ENCODE measurements around the gene ABCB9.

Gene ABCB9

DNA sequence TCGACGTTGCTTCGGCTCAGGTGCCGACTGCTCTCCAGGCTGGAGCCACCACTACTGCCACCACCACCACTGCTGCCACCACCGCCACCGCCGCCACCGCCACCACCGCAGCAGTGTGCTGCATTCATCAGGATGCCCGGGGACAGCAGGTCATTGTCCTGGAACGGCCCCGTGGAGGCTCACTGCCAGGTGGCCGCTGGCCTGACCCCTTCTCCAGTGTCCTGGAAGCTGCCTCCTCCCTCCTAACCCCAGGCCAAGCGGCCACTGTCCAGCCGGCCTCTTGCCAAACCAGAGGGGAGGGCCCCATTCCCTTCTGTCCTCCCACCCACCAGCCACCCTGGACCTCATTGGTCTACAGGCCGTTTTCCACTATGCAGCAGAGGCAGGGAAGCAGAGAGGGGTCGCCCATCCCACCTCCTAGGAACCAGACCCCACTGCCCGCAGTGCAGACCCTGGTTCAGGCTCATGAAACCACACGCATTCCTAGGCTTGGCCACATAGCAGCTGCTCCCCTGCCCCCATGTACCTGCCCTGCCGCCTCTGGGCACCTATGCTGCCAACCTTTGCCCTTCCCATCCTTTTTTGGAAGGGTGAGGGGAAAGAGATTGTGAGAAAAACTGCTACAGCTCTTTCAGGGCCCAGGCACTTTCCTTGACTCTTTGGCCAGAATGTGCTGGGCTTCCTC, 29.4 kb upstream of the ABCB9 start:
- no peak for DNase-seq (ENCODE audit: insufficient read length, low spot score)
- no peak for FAIRE-seq

DNA sequence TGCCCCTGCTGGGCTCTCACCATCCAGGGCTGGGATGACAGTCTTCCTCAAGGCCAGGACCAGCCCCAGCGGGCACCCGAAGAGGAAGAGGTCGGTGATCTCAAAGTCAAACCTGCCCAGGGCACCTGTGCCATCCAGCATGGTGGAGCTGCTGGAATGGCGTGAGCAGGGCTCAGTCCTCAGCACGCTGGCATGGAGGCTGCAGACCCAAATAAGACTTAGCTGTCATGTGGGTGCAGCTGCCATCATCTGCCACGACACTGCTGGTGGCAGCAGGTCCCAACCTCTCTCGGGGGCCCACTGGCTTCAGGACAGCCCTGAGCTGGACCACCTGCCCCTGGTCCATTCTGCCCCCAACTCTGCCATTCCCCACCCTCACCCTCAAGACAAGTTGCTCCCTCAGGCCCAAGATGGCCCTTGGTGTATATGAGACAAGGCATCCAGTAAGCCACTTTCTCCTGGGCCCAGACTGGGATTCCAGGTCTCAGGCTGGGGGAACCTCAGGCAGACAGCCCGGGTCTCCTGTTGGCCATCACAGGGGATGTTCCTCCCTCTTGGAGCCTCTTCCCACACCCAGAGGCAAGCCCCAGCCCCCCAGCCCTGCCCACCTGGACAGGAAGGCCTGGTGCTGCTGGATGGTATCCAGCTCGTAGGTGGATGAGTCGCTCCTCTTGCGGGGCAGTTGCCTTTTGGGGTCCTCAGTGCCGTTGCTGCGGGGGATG, 28.7 kb upstream of the ABCB9 start:
- DNase-seq (ENCODE audit: insufficient read length, low spot score) (no peak), FAIRE-seq (no peak)

DNA sequence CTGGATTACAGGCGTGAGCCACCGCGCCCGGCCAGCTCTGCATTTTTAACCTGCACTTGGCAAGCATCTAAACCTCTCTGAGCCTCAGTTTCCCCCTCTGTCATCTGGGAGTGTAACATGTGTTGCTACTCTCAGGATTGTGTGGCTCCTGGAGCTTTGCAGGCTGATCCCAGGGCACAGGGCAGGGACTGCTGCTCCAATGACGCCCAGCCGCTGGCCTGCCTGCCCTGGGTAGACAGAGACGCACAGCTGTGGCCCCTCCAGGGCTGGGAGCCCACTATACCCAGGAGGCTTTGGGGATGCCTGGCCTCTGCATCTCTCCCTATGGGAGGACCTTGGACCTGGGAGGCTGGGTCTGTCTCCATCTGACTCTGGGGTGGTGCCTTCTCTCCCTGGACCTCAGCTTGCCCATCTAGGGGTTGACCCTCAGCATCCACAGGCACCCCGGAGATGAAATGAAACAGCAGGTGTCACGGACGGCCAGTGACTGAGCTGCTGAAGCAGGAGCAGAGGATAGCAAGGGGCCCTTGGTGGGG, 27.9 kb upstream of the ABCB9 start:
- FAIRE-seq (no peak), DNase-seq (ENCODE audit: insufficient read length, low spot score) (no peak)

DNA sequence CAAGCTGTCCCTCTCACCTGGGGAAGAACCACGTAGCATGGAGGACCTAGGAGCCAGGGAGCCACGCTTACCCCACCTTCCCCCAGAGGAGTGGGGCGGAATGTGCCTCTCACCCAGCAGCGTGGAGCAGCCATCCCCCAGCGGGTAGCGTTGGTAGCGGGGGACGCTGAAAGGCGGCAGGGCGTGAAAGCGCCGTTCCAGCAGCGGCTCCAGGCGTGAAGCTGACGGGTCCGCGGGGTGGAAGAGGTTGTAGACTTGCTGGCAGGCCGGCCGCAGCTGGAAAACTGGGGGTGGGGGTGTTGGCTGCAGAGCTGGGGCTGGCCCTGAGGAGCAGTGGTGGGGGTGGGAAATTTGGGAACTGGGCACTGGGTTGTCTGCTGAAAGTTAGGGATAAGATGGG, 26.1 kb upstream of the ABCB9 start:
- FAIRE-seq (no peak), DNase-seq (ENCODE audit: insufficient read length, low spot score) (no peak)

DNA sequence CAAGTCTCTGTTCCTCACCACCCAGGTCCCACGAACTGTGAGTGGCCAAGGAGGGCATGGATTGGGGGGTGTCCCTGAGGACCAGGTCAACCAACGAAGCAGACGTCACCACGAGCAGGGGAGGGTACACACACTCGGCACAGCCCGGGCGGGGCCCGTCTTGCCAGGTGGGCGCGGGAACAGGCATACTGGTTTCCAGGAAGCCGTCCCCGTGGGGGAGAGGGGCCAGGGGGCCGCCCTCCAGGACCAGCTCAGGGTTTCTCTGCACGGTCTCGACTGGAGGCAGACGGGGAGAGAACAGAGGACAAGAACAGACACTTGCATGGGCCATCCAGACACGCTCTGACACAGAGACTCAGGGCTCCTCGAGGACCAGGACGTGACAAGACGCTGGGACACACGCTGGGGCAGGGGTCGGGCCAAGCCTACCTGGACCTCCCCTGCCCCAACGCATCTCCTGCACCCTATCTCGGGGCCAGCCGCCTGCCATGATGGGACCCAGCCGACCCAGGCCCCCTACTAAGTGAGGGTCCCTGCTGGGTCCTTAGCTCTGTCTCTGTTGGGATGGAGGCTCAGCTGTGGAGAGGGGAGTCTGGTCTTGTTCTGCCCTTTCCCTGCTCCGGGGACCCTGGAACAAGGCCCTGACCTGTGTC, 25.5 kb upstream of the ABCB9 start:
- DNase-seq (ENCODE audit: insufficient read length, low spot score) (no peak), FAIRE-seq (no peak)

DNA sequence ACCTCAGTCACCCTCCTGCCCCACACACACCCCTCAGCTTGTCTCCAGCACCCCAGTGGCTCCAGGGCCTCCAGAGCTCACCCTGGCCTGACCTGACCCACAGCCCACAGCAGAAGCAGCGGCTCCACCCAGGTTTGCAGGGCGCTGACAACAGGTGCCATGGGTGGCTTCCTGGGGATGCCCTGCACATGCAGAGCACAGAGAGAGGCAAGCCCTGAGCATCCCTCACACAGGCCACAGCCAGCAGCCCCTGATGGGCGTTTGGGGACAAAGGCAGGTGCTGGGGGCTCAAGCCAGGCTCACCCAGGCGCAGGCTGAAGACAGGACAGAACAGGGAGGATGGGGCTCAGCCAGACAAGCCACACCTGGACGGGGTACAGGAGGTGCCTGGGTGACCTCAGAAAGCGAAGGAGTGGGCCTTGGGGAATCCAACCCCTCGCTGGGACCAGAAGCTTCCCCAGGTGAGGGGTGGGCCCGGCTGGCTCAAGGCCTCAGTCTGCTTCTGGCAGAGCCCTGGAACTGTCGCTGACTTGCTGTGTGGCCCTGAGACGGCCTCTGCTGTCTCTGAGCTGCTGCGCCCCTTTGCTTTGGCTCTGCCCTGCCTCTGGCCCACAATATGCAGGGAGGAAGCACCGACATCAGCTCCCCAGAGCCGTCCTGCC, 24.8 kb upstream of the ABCB9 start:
- no peak for FAIRE-seq
- no peak for DNase-seq (ENCODE audit: insufficient read length, low spot score)

DNA sequence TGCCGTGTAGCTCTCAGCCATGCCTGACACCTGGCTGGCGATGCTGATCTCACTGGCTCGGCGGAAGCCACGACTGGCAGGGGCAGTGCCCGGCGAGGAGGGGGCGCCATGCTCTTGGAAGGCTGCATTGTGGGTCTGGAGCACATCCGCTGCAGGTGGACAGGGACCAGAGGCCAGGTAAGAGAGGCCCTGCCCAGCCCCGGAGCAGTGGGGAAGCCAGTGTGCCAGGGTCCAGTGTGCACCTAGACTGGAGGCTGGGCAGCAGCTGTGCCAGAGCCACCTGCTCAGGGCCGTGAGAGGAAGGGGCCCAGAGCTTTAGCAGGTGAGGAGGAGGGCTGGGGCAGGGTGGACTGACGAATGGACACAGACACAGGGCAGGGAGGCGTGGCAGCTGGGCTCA, 24.3 kb upstream of the ABCB9 start:
- FAIRE-seq (no peak), DNase-seq (ENCODE audit: insufficient read length, low spot score) (no peak)

DNA sequence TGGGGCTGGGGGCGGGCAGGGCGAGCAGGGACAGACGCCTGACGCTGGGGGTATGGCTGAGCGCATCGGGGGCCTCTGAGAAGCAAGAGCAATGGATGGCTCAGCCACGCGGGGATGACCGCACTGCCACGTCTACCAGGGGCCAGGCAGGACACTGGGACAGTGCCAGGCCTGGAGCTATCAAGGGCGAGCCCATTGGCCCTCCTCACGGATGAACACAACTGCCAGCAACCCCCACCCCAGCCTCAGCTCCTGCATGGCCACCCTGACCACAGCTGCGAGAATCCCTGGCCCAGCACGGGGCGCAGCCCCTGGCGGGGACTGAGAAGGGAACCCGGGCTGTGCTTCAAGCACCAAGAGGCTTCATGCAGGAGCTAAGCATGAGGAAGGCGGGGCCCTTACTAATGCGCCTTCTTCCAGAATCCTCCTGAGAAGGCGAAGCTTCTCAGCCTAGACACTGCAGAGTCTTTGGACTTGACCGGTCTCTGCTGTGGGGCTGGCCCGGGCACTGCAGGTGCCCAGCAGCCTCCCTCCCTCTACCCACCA, 23.7 kb upstream of the ABCB9 start:
- FAIRE-seq (no peak), DNase-seq (ENCODE audit: insufficient read length, low spot score) (no peak)

DNA sequence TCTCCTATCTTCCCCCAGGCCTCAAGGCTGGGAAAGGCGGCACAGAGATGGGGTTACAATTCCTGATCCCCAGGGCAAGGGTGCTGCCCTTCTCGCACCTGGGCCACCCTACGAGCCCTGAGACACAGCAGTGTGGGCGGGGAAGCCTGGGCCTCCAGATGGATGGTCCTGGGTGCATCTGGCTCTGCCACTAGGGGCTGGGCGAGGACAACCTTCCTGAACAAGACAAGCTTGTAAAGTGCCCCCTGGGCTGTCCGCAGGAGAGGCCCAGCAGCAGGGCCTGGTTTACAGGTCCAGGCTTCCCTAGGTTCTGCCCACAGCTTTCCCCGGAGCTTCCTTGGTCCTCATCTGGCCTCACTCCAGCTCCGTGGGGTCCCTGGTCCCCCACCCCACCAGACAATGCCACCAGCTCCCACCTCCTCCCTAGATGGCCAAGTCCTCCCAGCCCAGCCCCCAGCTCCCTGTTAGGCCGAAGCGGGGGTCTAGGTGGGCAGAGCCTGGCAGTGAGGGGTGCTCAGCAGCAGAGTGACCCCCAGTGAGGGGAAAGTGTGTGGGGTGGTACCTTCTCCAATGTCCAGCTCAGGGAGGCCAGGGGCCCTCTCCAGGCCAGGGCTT, 23.1 kb upstream of the ABCB9 start:
- FAIRE-seq (no peak), DNase-seq (ENCODE audit: insufficient read length, low spot score) (no peak)

DNA sequence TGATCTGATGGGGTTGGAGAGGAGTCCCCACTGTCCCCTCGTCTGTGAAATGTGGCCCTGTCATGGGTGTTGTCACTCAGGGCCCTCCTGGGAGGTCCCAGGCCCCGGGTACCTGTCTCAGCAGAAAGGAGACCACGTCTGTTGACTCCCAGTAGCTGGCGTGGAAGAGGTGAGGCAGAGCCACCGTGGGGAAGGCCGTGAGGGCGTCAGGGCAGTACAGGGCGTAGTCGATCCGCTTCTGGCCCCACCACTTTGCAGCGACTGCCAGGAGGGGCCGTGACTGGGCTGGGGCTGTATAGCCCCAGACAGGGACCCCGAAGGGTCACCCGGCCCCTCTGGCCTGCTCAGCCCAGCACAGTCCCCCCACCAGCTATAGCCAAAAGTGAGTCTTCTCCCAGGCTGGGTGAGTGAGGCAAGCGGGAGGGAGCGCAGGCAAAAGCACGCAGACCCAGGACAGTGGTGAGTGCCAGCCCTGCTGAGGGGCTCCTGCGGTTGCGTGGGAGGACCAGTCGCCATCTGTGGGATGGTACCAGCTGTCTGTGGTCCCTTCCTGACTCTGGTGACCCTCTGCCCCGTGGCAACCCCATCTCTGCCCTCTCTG, 22.4 kb upstream of the ABCB9 start:
- FAIRE-seq, result no peak
- no peak for DNase-seq (ENCODE audit: insufficient read length, low spot score)

DNA sequence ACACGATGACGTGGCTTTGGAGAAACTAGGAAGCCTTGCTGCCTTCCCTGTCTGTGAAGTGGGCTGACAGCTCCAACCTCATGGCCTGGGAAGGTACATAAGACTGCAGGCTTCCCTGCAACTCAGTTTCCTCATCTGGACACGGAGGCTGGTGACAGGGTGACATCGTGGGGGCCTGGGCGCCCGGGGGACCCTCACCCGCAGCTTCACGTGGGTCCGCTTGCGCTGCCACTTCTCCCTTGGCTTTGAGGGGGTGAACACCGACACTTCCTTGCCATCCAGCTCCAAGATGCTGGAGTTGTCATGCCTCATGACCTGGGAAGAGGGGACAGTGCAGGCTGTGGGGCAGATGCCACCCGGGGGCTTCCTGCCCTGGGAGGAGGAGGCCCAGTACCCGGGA, 21.8 kb upstream of the ABCB9 start:
- DNase-seq (ENCODE audit: insufficient read length, low spot score), result no peak
- FAIRE-seq, result no peak

DNA sequence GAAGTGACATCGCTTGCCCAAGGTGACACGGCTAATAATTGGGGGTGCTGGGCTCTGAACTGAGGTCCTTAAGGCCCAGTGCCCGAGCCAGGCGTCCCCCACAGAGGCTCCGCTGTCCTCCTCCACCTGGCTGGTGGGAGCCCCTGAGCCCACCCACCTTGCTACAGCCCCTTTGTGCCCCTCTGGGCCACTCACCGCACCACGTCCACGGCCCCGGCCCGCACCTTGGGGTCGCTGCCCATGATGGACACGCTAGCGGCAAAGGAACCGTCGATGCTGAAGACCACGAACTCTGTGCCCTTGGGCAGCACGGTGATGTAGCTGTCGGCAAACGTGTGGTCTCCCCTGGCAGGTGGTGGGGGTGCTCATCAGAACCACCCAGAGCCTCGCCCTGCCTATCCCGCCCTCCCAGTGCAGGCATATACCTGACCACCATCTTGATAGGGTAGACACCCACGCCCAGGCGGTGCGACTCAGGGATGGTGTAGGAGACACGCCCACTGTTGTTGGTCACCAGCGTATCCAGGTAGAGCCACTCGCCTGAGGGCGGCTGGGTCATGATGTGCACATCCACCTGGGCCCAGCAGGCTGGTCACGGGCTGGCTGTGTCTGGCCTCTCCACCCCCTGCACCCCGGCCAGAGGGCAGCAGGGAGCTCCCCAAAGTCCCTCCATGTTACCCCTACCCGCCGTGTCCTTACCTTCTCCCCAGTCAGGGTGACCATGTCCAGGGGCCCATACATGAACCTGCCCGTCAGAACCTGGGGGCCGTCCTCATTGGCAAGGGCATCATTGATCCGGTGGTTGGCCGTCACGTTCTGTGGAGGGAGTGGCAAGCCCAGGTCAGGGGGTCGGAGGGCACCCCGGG, 21.1 kb upstream of the ABCB9 start:
- DNase-seq (ENCODE audit: insufficient read length, low spot score), result no peak
- FAIRE-seq, result no peak

DNA sequence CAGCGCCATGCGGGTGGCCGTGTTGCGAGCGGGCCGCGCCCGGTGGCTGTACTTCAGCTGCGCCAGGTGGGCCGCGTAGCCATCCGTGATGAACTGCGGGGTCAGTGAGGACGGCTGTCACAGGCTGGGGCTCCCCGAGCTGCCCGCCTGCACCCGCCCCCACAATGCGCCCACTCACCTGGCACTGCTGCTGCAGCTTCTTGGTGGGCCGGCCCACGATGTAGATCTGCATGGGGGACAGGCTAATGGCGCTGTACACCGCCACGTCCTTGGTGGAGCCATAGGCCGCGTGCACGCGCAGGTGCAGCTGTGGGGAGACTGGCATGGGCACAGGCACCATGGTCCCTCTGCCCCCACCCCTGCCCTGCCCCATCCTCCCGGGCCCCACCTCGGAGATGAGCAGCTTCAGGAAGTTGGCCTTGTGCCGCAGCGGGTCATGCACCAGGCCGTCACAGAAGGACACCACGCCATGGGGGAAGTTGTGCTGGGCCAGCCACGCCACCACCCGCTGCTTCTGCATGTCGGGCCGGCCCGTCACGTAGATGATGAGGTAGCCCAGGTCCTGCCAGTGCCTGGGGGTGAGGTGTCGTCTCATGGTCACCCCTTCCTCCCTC, 20.1 kb upstream of the ABCB9 start:
- no peak for DNase-seq (ENCODE audit: insufficient read length, low spot score)
- FAIRE-seq, result no peak

DNA sequence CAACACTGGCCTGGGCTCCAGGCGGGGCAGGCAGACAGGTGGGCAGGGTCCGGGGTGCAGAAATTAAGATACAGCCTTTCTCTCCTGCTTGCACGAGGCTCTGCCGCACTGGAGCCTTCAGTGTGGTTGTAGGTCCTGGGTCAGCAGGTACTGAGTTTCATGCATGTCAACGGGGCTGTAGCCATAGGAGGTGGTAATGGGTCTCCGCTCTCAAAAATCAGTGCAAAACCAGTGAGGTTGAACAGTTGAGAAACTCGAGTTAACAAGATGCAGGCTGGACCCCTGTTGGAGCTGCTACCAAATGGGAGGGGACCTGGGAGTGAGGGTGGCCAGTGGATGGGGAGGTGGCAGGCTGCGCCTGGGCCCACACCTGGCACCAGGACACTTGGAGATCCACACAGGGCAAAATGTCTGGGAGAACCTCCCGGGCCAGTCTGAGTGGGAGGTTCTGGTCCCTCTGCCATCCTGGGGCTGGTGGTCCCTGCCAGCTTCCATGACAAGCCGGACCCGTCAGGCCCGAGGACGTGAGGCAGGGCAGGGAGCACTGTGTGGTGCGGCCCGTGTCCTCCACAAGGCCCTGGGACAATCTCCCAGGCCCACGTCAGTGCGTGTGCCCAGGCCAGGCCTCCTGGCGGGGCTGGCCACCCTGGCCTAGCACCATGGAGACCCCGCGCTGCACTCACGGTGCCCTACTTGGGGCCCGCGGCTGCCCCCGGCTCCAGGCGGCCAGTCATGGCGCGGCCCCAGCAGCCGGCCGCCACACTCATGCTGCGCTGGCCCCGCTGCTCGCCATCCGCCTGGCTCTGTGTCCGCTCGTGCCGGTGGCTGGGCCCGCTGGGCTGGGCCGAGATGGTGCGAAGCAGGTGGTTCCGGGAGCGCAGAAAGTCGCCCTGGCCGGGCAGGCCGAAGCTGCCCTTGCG, 19.3 kb upstream of the ABCB9 start:
- DNase-seq (ENCODE audit: insufficient read length, low spot score), result no peak
- no peak for FAIRE-seq

DNA sequence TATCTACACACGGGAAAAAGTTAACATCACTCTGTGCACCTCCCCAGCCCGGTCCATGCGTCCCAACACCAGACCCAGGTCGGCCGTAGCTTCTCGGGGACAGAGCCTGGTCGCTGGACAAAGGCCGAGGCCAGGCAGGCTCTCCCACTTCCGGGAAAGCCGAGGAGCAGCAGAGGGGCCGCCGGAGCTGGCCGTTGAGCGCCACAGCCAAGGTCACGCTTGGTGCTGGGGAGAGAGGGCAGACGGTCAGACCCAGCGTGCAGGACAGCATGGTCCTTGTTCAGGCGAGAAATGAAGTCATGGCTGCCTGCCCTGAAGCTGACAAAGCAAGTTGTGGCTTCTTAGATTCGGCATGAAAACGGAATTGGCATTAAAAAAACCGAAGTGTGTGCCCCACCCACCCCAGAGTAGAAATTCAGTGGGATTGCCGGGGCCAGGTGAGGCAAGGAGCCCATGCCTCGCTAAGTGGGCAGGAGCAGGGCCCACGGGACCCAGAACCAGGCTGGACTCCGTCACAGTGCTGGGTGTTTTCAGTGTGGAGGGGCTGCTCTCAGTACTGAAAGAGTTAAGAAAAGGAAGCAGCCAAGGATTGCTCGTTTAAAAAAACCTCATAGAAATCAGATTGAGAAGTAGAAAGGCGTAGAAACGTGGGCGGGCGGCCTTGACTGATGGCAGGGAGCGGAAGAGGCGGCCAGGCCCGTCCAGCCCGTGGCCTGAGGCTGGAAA, 18.5 kb upstream of the ABCB9 start:
- no peak for DNase-seq (ENCODE audit: insufficient read length, low spot score)
- no peak for FAIRE-seq

DNA sequence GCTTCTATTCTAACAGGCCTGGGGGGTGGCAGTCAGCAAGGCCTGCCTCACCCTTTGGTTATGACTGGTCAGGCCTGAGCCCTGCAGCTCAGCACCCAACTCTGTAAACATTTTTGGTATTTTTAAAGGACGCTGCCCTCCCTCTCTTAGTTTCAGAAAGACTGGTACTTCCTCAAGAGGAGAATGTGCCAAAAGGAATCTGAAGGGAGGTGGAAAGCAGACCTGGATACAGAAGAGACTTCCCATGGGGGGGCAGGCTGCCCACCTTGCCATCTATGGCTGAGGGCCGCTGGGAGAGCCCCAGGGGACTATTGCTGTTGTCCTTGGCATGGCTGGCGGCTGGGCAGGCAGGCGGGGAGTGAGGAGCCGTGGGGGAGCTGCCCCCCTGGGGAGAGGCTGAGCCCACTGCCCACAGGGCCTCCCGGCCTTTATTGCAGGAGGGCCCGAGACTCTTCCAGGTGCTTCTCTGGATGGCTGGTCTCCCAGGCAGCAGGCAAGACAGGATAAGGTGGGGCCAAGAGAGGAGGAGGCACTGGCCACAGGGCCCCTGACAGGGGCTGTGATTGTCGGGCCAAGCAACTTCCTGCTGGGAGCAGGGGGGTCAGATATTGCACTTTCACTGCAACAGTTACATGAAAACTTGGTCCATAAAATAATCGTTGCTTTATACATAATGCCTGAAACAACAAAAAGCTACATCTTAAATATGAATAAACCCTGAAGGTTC, 17.7 kb upstream of the ABCB9 start:
- FAIRE-seq (peak; percentile 11), DNase-seq (ENCODE audit: insufficient read length, low spot score) (no peak)
